ENCODE results near the gene IQSEC1. TPM values are rescaled to one million over a fixed set of nuclear protein-coding genes. Genes with fewer than 3 reads are reported as not detected.

The IQSEC1 gene
- polyA plus RNA-seq, 1 experiment, result 3.6 TPM

DNA sequence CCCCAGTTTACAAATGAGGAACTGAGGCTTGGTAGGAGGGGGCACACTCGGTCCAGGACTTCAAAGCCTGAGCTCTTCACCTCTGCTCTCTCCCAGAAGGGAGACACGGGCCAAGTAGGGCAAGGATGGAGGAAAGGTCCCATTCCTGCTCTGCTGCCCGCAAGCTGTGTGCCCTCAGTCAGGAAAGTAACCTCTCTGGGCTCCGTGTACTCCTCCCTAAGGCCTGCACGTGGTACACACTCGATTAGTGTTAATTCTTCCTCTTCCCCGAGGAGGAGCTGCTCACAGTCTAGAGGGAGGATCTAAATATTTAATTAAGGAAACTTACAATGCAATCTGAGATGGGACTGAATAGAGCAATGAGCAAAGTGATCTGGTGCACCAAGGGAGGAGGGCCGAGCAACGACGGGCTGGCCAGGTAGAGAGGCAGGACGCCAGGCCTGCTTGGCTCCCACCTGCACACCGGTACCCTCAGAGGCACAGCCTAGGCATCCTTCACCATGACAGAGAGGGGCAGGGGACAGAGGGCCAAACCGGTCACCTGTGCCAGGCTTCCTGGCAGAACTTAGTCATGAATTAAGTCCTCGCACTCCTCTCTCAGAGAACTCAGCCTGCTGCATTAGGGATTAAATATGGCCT, 47.2 kb upstream of the IQSEC1 start:
- CTCF ChIA-PET, result no interaction called here
- Histone ChIP-seq H3K27ac (ENCODE audit: low read depth, low read length) (no peak overlapping the region), H3K9me3 (ENCODE audit: control insufficient read depth, insufficient read depth, low read length) (no peaks in the 10 kb centered on the region), H3K27me3 (ENCODE audit: control insufficient read depth, insufficient read depth, low read length) (peaks cover 2% of the 10 kb centered on the region), H3K4me3 (ENCODE audit: low read depth, low read length) (no peak overlapping the region)
- TF ChIP-seq, protein P1, sequence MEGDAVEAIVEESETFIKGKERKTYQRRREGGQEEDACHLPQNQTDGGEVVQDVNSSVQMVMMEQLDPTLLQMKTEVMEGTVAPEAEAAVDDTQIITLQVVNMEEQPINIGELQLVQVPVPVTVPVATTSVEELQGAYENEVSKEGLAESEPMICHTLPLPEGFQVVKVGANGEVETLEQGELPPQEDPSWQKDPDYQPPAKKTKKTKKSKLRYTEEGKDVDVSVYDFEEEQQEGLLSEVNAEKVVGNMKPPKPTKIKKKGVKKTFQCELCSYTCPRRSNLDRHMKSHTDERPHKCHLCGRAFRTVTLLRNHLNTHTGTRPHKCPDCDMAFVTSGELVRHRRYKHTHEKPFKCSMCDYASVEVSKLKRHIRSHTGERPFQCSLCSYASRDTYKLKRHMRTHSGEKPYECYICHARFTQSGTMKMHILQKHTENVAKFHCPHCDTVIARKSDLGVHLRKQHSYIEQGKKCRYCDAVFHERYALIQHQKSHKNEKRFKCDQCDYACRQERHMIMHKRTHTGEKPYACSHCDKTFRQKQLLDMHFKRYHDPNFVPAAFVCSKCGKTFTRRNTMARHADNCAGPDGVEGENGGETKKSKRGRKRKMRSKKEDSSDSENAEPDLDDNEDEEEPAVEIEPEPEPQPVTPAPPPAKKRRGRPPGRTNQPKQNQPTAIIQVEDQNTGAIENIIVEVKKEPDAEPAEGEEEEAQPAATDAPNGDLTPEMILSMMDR (IDR thresholded peaks at IDR 0.05; ENCODE audit: low read depth, low read length), result no peak
- POLR2A ChIA-PET, result no interaction called here
- DNase-seq (ENCODE audit: low read depth, low spot score), result no peak

DNA sequence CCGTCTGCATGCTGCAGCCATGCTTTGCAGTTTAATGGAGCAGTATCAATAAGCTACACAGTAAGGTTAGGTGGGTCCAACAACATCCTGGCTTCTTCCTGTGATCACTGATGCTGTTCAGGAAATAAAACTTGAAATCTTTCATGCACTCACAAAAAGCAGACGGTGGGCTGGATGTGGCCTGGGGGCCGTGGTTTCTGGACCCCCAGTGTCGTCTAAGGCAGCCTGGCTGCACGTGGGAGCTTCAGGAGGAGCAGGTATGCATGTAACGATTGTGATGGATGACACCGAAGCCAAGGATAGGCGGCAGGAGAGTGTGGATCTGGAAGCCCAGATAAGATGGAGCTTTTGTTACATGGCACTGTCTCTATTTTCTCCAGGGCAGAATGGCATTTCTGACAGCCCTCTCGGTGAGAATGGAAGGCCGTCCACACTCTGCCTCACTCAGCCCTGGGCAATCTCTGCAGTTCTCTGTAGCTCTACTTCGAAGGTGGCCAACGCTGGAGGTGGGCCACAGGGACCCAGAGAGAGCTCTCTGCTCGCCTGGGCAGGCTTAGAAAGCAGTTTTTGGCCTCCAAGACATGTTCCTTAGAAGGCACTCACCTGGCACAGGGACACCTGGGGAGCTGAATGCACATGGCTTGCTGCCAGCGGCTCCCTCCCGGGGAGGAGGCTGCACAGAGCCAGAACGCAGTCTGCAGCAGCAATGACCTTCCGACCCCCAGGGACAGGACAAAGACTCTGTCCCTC, 46.4 kb upstream of the IQSEC1 start:
- Histone ChIP-seq H3K27me3 (ENCODE audit: control insufficient read depth, insufficient read depth, low read length) (peaks cover 4% of the 10 kb centered on the region), H3K27ac (ENCODE audit: low read depth, low read length) (no peak overlapping the region), H3K9me3 (ENCODE audit: control insufficient read depth, insufficient read depth, low read length) (no peaks in the 10 kb centered on the region), H3K4me3 (ENCODE audit: low read depth, low read length) (no peak overlapping the region)
- DNase-seq (ENCODE audit: low read depth, low spot score), result no peak
- ChIA-PET CTCF (no interaction called here), POLR2A (no interaction called here)
- TF ChIP-seq, protein P1 (IDR thresholded peaks at IDR 0.05; ENCODE audit: low read depth, low read length), result no peak

DNA sequence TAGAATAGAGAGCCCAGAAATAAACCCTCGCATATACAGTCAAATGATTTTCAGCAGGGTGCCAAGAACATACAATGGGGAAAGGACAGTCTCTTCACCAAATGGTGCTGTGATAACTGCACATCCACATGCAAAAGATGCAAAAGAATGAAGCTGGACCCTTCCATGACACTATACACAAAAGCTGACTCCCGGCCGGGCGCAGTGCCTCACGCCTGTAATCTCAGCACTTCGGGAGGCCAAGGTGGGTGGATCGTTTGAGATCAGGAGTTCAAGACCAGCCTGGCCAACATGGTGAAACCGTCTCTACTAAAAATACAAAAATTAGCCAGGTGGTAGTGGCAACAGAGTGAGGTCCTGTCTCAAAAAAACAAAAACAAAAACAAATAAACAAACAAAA, 43.2 kb upstream of the IQSEC1 start:
- TF ChIP-seq, protein P1 (IDR thresholded peaks at IDR 0.05; ENCODE audit: low read depth, low read length), result no peak
- POLR2A ChIA-PET, result no interaction called here
- Histone ChIP-seq H3K27ac (ENCODE audit: low read depth, low read length) (no peak overlapping the region), H3K27me3 (ENCODE audit: control insufficient read depth, insufficient read depth, low read length) (peaks cover 4% of the 10 kb centered on the region), H3K9me3 (ENCODE audit: control insufficient read depth, insufficient read depth, low read length) (no peaks in the 10 kb centered on the region), H3K4me3 (ENCODE audit: low read depth, low read length) (no peak overlapping the region)
- no peak for DNase-seq (ENCODE audit: low read depth, low spot score)
- CTCF ChIA-PET, result no interaction called here

DNA sequence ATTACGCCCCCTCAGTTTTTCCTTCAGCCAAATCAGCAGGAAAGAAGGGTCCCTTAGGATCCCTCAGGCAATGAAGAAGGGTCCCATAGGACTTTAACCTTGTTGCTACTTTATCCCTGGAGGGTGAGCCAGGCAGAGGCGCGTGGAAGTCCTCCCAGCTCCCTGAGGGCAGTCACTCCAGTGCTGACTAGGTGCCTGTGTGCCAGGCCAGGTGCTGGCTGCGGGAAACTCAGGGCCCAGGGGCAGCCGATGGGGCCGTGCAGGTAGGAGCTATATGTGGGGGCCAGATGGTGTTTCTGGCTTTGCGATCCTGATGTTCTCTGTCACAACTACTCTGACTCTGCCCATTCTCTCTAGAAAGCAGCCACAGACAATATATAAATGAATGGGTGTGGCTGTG, 42.8 kb upstream of the IQSEC1 start:
- CTCF ChIA-PET, result no interaction called here
- no peaks in the 10 kb centered on the region for H3K9me3 ChIP-seq (ENCODE audit: control insufficient read depth, insufficient read depth, low read length)
- H3K27me3 ChIP-seq (ENCODE audit: control insufficient read depth, insufficient read depth, low read length), result peaks cover 4% of the 10 kb centered on the region
- H3K27ac ChIP-seq (ENCODE audit: low read depth, low read length), result no peak overlapping the region
- DNase-seq (ENCODE audit: low read depth, low spot score), result no peak
- H3K4me3 ChIP-seq (ENCODE audit: low read depth, low read length), result no peak overlapping the region
- POLR2A ChIA-PET, result no interaction called here
- TF ChIP-seq, protein P1 (IDR thresholded peaks at IDR 0.05; ENCODE audit: low read depth, low read length), result no peak

DNA sequence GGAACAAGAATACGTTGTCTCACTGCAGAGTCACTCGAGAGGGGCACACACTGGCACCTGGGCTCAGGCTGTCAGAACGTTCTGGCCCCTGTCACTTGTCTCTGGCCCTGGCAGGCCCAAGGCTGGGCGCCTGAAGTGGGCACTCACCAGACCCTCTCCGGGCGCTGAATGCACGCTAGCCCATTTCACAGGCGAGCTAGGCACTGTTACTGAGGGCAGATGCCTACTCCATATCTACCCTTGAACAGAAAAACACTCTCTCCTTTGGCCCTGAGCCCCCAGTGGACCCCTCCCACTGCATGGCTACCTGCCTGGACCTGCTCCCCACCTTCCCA, 42.3 kb upstream of the IQSEC1 start:
- no peak for DNase-seq (ENCODE audit: low read depth, low spot score)
- ChIA-PET POLR2A (no interaction called here), CTCF (no interaction called here)
- no peaks in the 10 kb centered on the region for H3K9me3 ChIP-seq (ENCODE audit: control insufficient read depth, insufficient read depth, low read length)
- TF ChIP-seq, protein P1 (IDR thresholded peaks at IDR 0.05; ENCODE audit: low read depth, low read length), result no peak
- no peak overlapping the region for H3K4me3 ChIP-seq (ENCODE audit: low read depth, low read length)
- H3K27ac ChIP-seq (ENCODE audit: low read depth, low read length), result no peak overlapping the region
- peaks cover 7% of the 10 kb centered on the region for H3K27me3 ChIP-seq (ENCODE audit: control insufficient read depth, insufficient read depth, low read length)

Data from AG04450 (cell line).